Caco-2 (cell line): ENCODE results near the gene LRRC26. TPM values are rescaled to one million over a fixed set of nuclear protein-coding genes. Genes with fewer than 3 reads are reported as not detected.
A peak's percentile ranks its signal among the peaks of the same experiment; 100 is the strongest.

ENCODE experiments used
- BruUV-seq: library from RNA; stranded (reverse); fragments of 400-500 nt; replicated peaks from 2 replicates; lab custom pipeline; 2021; lab: Mats Ljungman, UMichigan
- CTCF ChIA-PET: fragments of 300-600 bp; sonication (Branson Sonifier 250); formaldehyde crosslinking; loops from one replicate; lab custom pipeline; 2022; ENCODE audit warnings: antibody characterized with exemption; lab: Charles Lee
- POLR2A ChIA-PET: fragments of 300-600 bp; sonication (Branson Sonifier 250); formaldehyde crosslinking; loops from one replicate; lab custom pipeline; 2022; ENCODE audit warnings: antibody characterized with exemption; lab: Charles Lee
- DNase-seq, 2 experiments: peaks; one replicate each; pipeline versions ENCODE4 v3.0.0 to v3.0.0-alpha.2; 2020 to 2022
- H3K27me3 ChIP-seq: replicated peaks from 2 replicates; pipeline ENCODE4 v1.6.0; 2011; ENCODE audit warnings: low read length; ENCODE audit not compliant: control insufficient read depth, insufficient read depth
- H3K36me3 ChIP-seq: 2 replicates; pipeline ENCODE4 v1.5.1; 2011; ENCODE audit warnings: low read length; ENCODE audit not compliant: control insufficient read depth, insufficient read depth
- H3K4me1 ChIP-seq: fragments of 250-450 bp; sonication (Bioruptor Pico); 2 replicates; pipeline ENCODE4 v1.5.1; 2020; ENCODE audit warnings: mild to moderate bottlenecking
- H3K4me3 ChIP-seq: 2 replicates; pipeline ENCODE4 v1.5.1; 2011; ENCODE audit warnings: low read depth, mild to moderate bottlenecking, control low read depth, low read length
- H3K9me3 ChIP-seq: fragments of 250-450 bp; sonication (Bioruptor Pico); 2 replicates; pipeline ENCODE4 v1.5.1; 2020; ENCODE audit warnings: mild to moderate bottlenecking, moderate library complexity
- H3K27ac Mint-ChIP-seq: one replicate; pipeline ENCODE4 v1.8.0; 2022; ENCODE audit warnings: mixed read lengths; ENCODE audit not compliant: unreplicated experiment
- H3K27me3 Mint-ChIP-seq: one replicate; pipeline ENCODE4 v1.8.0; 2022; ENCODE audit warnings: mixed read lengths; ENCODE audit not compliant: insufficient read depth, unreplicated experiment
- H3K36me3 Mint-ChIP-seq: one replicate; pipeline ENCODE4 v1.8.0; 2022; ENCODE audit warnings: mild to moderate bottlenecking, mixed read lengths; ENCODE audit not compliant: insufficient read depth, unreplicated experiment
- H3K4me1 Mint-ChIP-seq: one replicate; pipeline ENCODE4 v1.8.0; 2022; ENCODE audit warnings: low read depth, mixed read lengths; ENCODE audit not compliant: unreplicated experiment
- H3K4me3 Mint-ChIP-seq: one replicate; pipeline ENCODE4 v1.8.0; 2022; ENCODE audit warnings: mild to moderate bottlenecking, moderate library complexity, mixed read lengths; ENCODE audit not compliant: unreplicated experiment
- H3K9me3 Mint-ChIP-seq: one replicate; pipeline ENCODE4 v1.8.0; 2022; ENCODE audit warnings: mixed read lengths; ENCODE audit not compliant: unreplicated experiment
- CTCF ChIP-seq, 2 experiments: fragments of 200-600 bp in 1 of 2; IDR thresholded peaks; 1 replicate in 1 of 2; 2 replicates in 1 of 2; pipeline versions ENCODE4 v1.5.1 to v1.8.0; 2011 to 2022; ENCODE audit warnings: antibody characterized with exemption in 1 of 2, control low read depth in 1 of 2, inconsistent platforms in 1 of 2, low read depth in 1 of 2, low read length in 1 of 2, mild to moderate bottlenecking in 1 of 2, moderate library complexity in 1 of 2; ENCODE audit not compliant: insufficient read depth in 1 of 2, severe bottlenecking in 1 of 2, unreplicated experiment in 1 of 2
- intact Hi-C: fragments of 100-400 bp; cut with micrococcal nuclease; formaldehyde crosslinking; loops from one replicate; pipeline ENCODE4 v1.10.0; 2022; ENCODE audit not compliant: unreplicated experiment
- total RNA-seq: library from RNA; stranded (reverse); gene quantifications from 2 replicates; pipeline ENCODE4 v1.2.3, GENCODE V29; 2022

The LRRC26 gene
- total RNA-seq, 1 experiment from 2014 or later: 2.9 TPM

GRCh38 chr9:137206602-137207001, 36.8 kb upstream of the LRRC26 start:
- intact Hi-C loops: no loop called here

GRCh38 chr9:137205126-137206069, 35.5 kb upstream of the LRRC26 start, which contains the start of the genes NDOR1 and TMEM203:
TSS of gene NDOR1 (plus strand) at chr9:137205700. CDS start at chr9:137205778, 78 bp downstream.
TSS of gene TMEM203 (minus strand) at chr9:137205648. CDS start at chr9:137205414, 234 bp downstream.
- Mint-ChIP-seq H3K27me3 (no peaks in the 10 kb centered on the region), H3K36me3 (peaks cover 46% of the 10 kb centered on the region), H3K27ac (peak within 1 kb of the TSS; percentile 94), H3K4me3 (peak within 1 kb of the TSS; percentile 92), H3K9me3 (no peaks in the 10 kb centered on the region), H3K4me1 (peaks cover 12% of the 10 kb centered on the region)
- Histone ChIP-seq H3K4me3 (peak within 1 kb of the TSS; percentile 89), H3K4me1 (peaks cover 19% of the 10 kb centered on the region), H3K36me3 (no peaks in the 10 kb centered on the region; the same call in 1 of the 2 replicates), H3K9me3 (no peaks in the 10 kb centered on the region), H3K27me3 (no peaks in the 10 kb centered on the region)
- DNase-seq: peak; percentile 88 to 91
- BruUV-seq: no TSS peak
- POLR2A ChIA-PET: interaction anchor here (0.6 to 1.1 kb wide), 4 partner anchors 13 to 61 kb away, joined by 3 to 4 read pairs (median 3); no protein-coding TSS in a partner anchor
- TF ChIP-seq CTCF (IDR thresholded peaks at IDR 0.05; ENCODE audit: insufficient read depth in 1 of 2, low read depth in 1 of 2, low read length in 1 of 2, severe bottlenecking in 1 of 2, unreplicated experiment in 1 of 2): no peak
- intact Hi-C loops: no loop called here
- CTCF ChIA-PET: no interaction called here

More at GRCh38 chr9:137206602-137207001, 36.8 kb upstream of the LRRC26 start:
- DNase-seq: no peak
- CTCF ChIA-PET: no interaction called here
- no peak for TF ChIP-seq CTCF (IDR thresholded peaks at IDR 0.05; ENCODE audit: insufficient read depth in 1 of 2, low read depth in 1 of 2, low read length in 1 of 2, severe bottlenecking in 1 of 2, unreplicated experiment in 1 of 2)
- Mint-ChIP-seq H3K27ac (peak overlapping the region; percentile 94), H3K27me3 (no peaks in the 10 kb centered on the region), H3K4me3 (peak overlapping the region; percentile 92), H3K36me3 (peaks cover 40% of the 10 kb centered on the region), H3K4me1 (peaks cover 12% of the 10 kb centered on the region), H3K9me3 (no peaks in the 10 kb centered on the region)
- no peaks in the 10 kb centered on the region; the same call in 1 of the 2 replicates for H3K36me3 ChIP-seq
- POLR2A ChIA-PET: no interaction called here
- no TSS peak for BruUV-seq
- no peaks in the 10 kb centered on the region for H3K27me3 ChIP-seq
- H3K9me3 ChIP-seq: no peaks in the 10 kb centered on the region
- peaks cover 17% of the 10 kb centered on the region for H3K4me1 ChIP-seq
- H3K4me3 ChIP-seq: peak overlapping the region; percentile 89; the same call in 1 of the 2 replicates

- Histone ChIP-seq H3K9me3 (no peaks in the 10 kb centered on the region), H3K36me3 (no peaks in the 10 kb centered on the region; the same call in 1 of the 2 replicates), H3K27me3 (no peaks in the 10 kb centered on the region), H3K4me1 (peaks cover 19% of the 10 kb centered on the region), H3K4me3 (peak overlapping the region; percentile 89)
- H3K4me3 Mint-ChIP-seq: peak overlapping the region; percentile 92
- peaks cover 12% of the 10 kb centered on the region for H3K4me1 Mint-ChIP-seq
- DNase-seq: no peak
- intact Hi-C loops: loop anchor here (5.0 kb wide), 1 partner anchor 33 kb away; no protein-coding TSS in a partner anchor
- CTCF ChIA-PET: no interaction called here
- BruUV-seq: no TSS peak
- peaks cover 47% of the 10 kb centered on the region for H3K36me3 Mint-ChIP-seq
- TF ChIP-seq CTCF (IDR thresholded peaks at IDR 0.05; ENCODE audit: insufficient read depth in 1 of 2, low read depth in 1 of 2, low read length in 1 of 2, severe bottlenecking in 1 of 2, unreplicated experiment in 1 of 2): no peak
- no peaks in the 10 kb centered on the region for H3K27me3 Mint-ChIP-seq
- POLR2A ChIA-PET: interaction anchor here (0.6 to 1.1 kb wide), 3 partner anchors 16 to 61 kb away, joined by 3 to 4 read pairs (median 3); no protein-coding TSS in a partner anchor
- peak overlapping the region; percentile 94 for H3K27ac Mint-ChIP-seq
- H3K9me3 Mint-ChIP-seq: no peaks in the 10 kb centered on the region
Observed at GRCh38 chr9:137204731-137205125, 34.9 kb upstream of the LRRC26 start.
